Hepatocyte (in vitro differentiated cells): ENCODE measurements around the gene DCUN1D1. TPM values are rescaled to one million over a fixed set of nuclear protein-coding genes. Genes with fewer than 3 reads are reported as not detected.

Source experiments
- DNase-seq: peaks from one replicate; pipeline ENCODE4 v3.0.0-alpha.2; 2016; ENCODE audit warnings: low spot score
- H2AFZ ChIP-seq: fragments of 200-600 bp; sonication (generic); 2 replicates; pipeline ENCODE4 v1.6.0; 2016; ENCODE audit warnings: antibody characterized with exemption, mild to moderate bottlenecking
- H3K27ac ChIP-seq: fragments of 200-600 bp; sonication (generic); 2 replicates; pipeline ENCODE4 v1.5.1; 2016; ENCODE audit warnings: mild to moderate bottlenecking
- H3K27me3 ChIP-seq: fragments of 200-600 bp; sonication (generic); 2 replicates; pipeline ENCODE4 v1.6.1; 2016
- H3K36me3 ChIP-seq: fragments of 200-600 bp; sonication (generic); replicated peaks from 2 replicates; pipeline ENCODE4 v1.5.1; 2016; ENCODE audit warnings: low read depth; ENCODE audit not compliant: insufficient read depth
- H3K4me1 ChIP-seq: fragments of 200-600 bp; sonication (generic); 2 replicates; pipeline ENCODE4 v1.5.1; 2016; ENCODE audit warnings: mild to moderate bottlenecking, moderate library complexity; ENCODE audit not compliant: insufficient read depth
- H3K4me2 ChIP-seq: fragments of 200-600 bp; sonication (generic); 2 replicates; pipeline ENCODE4 v1.6.0; 2016
- H3K4me3 ChIP-seq: fragments of 200-600 bp; sonication (generic); 2 replicates; pipeline ENCODE4 v1.5.1; 2016; ENCODE audit warnings: mild to moderate bottlenecking
- H3K79me2 ChIP-seq: fragments of 200-600 bp; sonication (generic); 2 replicates; pipeline ENCODE4 v1.6.0; 2017; ENCODE audit warnings: mild to moderate bottlenecking
- H3K9me2 ChIP-seq: fragments of 200-600 bp; sonication (generic); replicated peaks from 2 replicates; pipeline ENCODE4 v1.6.0; 2017; ENCODE audit warnings: mild to moderate bottlenecking; ENCODE audit not compliant: insufficient read depth
- H3K9me3 ChIP-seq: fragments of 200-600 bp; sonication (generic); 2 replicates; pipeline ENCODE4 v1.5.1; 2016; ENCODE audit warnings: low read depth, mild to moderate bottlenecking
- H4K20me1 ChIP-seq: fragments of 200-600 bp; sonication (generic); 2 replicates; pipeline ENCODE4 v1.6.0; 2016; ENCODE audit warnings: mild to moderate bottlenecking; ENCODE audit not compliant: insufficient read depth, poor library complexity, severe bottlenecking
- EZH2 ChIP-seq: fragments of 200-600 bp; sonication (generic); IDR thresholded peaks from 2 replicates; pipeline ENCODE4 v1.6.1; 2016; ENCODE audit warnings: antibody characterized with exemption, mild to moderate bottlenecking, borderline replicate concordance
- EZH2phosphoT487 ChIP-seq: fragments of 200-600 bp; sonication (generic); IDR thresholded peaks from one replicate; pipeline ENCODE4 v1.6.1; 2018; ENCODE audit warnings: antibody characterized with exemption, mild to moderate bottlenecking, low read depth, moderate library complexity; ENCODE audit not compliant: unreplicated experiment, severe bottlenecking
- WGBS: methylation state at CpG from one replicate; pipeline ENCODE4 v1.1.6; 2016; ENCODE audit warnings: low lambda C conversion rate; ENCODE audit errors: missing lambda C conversion rate; 5-methylcytosine and 5-hydroxymethylcytosine counted together
- polyA plus RNA-seq: library from polyadenylated mRNA; unstranded; fragments of >200 nt; fragmentation: Nextera tagmentation; extraction: Ambion mirVana; gene quantifications from 2 replicates; pipeline ENCODE4 v1.2.1, GENCODE V29; 2016
- total RNA-seq: library from RNA; depleted of rRNA; stranded (reverse); fragments of >200 nt; gene quantifications from 2 replicates; pipeline ENCODE4 v1.2.3, GENCODE V29; 2014
- TF ChIP-seq, protein P1 (sequence below): fragments of 200-600 bp; sonication (generic); IDR thresholded peaks from 2 replicates; pipeline ENCODE4 v1.5.1; 2016; ENCODE audit warnings: antibody characterized with exemption, mild to moderate bottlenecking; ENCODE audit not compliant: poor library complexity

The DCUN1D1 gene
- total and polyA plus RNA-seq, 2 experiments from 2014 or later, result 22.2 to 49.2 TPM

GRCh38 chr3:182986021-182986420, 5.7 kb upstream of the DCUN1D1 start:
- WGBS, result 87% methylated on average over 6 of the region's 6 CpGs
- no peak overlapping the region for H3K4me2 ChIP-seq
- no peaks in the 10 kb centered on the region for H4K20me1 ChIP-seq
- no peak overlapping the region for H2AFZ ChIP-seq
- no peaks in the 10 kb centered on the region for H3K36me3 ChIP-seq
- no peaks in the 10 kb centered on the region for H3K9me2 ChIP-seq
- H3K4me3 ChIP-seq, result no peak overlapping the region
- TF ChIP-seq, protein P1, sequence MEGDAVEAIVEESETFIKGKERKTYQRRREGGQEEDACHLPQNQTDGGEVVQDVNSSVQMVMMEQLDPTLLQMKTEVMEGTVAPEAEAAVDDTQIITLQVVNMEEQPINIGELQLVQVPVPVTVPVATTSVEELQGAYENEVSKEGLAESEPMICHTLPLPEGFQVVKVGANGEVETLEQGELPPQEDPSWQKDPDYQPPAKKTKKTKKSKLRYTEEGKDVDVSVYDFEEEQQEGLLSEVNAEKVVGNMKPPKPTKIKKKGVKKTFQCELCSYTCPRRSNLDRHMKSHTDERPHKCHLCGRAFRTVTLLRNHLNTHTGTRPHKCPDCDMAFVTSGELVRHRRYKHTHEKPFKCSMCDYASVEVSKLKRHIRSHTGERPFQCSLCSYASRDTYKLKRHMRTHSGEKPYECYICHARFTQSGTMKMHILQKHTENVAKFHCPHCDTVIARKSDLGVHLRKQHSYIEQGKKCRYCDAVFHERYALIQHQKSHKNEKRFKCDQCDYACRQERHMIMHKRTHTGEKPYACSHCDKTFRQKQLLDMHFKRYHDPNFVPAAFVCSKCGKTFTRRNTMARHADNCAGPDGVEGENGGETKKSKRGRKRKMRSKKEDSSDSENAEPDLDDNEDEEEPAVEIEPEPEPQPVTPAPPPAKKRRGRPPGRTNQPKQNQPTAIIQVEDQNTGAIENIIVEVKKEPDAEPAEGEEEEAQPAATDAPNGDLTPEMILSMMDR, result no peak
- TF ChIP-seq EZH2phosphoT487 (no peak), EZH2 (no peak)
- no peaks in the 10 kb centered on the region for H3K4me1 ChIP-seq
- no peak for DNase-seq
- H3K9me3 ChIP-seq, result no peaks in the 10 kb centered on the region
- H3K27ac ChIP-seq, result no peak overlapping the region
- H3K79me2 ChIP-seq, result no peaks in the 10 kb centered on the region
- H3K27me3 ChIP-seq, result no peaks in the 10 kb centered on the region

DNA sequence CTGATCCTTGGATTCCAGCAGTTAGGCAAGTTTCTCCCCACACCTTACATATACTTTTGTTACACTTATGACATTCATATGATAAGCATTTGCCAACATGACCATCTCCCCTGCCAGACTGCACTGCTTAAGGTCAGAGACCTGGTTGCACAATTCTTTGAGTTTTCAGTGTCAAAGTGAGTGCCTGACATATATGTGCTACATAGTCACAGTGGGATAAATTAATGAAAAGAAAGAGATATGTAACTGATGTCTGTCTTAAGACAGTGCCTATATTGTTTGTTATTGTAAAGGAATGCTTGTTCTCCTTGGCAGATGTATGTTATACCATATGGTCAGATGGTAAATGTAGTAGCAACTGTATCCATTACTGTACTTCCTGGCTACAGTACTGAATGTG, 3.5 kb upstream of the DCUN1D1 start:
- no peaks in the 10 kb centered on the region for H3K36me3 ChIP-seq

GRCh38 chr3:182981038-182981380, 671 bp upstream of the DCUN1D1 start:
- Histone ChIP-seq H3K27ac (peak overlapping the region; percentile 62), H3K9me3 (no peaks in the 10 kb centered on the region), H4K20me1 (peaks cover 22% of the 10 kb centered on the region), H3K36me3 (no peaks in the 10 kb centered on the region), H3K9me2 (no peaks in the 10 kb centered on the region), H3K27me3 (no peaks in the 10 kb centered on the region), H3K79me2 (peaks cover 40% of the 10 kb centered on the region), H3K4me2 (peak overlapping the region; percentile 88), H3K4me1 (peaks cover 12% of the 10 kb centered on the region), H2AFZ (peak overlapping the region; percentile 98), H3K4me3 (peak overlapping the region; percentile 35)
- TF ChIP-seq EZH2phosphoT487 (no peak), EZH2 (no peak)
- TF ChIP-seq, protein P1, result no peak
- WGBS, result 79% methylated on average over 10 of the region's 10 CpGs
- DNase-seq, result no peak

More for the DNA sequence above, 3.5 kb upstream of the DCUN1D1 start:
- Histone ChIP-seq H3K9me3 (no peaks in the 10 kb centered on the region), H3K27ac (no peak overlapping the region), H4K20me1 (peaks cover 3% of the 10 kb centered on the region), H3K79me2 (peaks cover 11% of the 10 kb centered on the region), H3K4me3 (no peak overlapping the region), H3K4me2 (no peak overlapping the region), H3K27me3 (no peaks in the 10 kb centered on the region), H3K9me2 (no peaks in the 10 kb centered on the region), H2AFZ (no peak overlapping the region), H3K4me1 (peaks cover 3% of the 10 kb centered on the region)
- TF ChIP-seq EZH2, result no peak
- TF ChIP-seq, protein P1, result no peak
- TF ChIP-seq EZH2phosphoT487, result no peak
- DNase-seq, result no peak
